HG03064 (cell line): ENCODE results near the gene DLX1.

Experiments used
- ATAC-seq: cut with Tn5 transposase; IDR thresholded peaks from one replicate; pipeline ENCODE4 v1.9.1; 2021; ENCODE audit warnings: low read depth; ENCODE audit not compliant: unreplicated experiment

Gene DLX1

GRCh38 chr2:172086241-172087206 lies 1.2 kb downstream of the DLX1 start:
- no peak for ATAC-seq

GRCh38 chr2:172087207-172087779 lies 2.0 kb downstream of the DLX1 start:
- ATAC-seq = no peak

- ATAC-seq = no peak
Measured at GRCh38 chr2:172087780-172088244, 2.5 kb downstream of the DLX1 start.

DNA sequence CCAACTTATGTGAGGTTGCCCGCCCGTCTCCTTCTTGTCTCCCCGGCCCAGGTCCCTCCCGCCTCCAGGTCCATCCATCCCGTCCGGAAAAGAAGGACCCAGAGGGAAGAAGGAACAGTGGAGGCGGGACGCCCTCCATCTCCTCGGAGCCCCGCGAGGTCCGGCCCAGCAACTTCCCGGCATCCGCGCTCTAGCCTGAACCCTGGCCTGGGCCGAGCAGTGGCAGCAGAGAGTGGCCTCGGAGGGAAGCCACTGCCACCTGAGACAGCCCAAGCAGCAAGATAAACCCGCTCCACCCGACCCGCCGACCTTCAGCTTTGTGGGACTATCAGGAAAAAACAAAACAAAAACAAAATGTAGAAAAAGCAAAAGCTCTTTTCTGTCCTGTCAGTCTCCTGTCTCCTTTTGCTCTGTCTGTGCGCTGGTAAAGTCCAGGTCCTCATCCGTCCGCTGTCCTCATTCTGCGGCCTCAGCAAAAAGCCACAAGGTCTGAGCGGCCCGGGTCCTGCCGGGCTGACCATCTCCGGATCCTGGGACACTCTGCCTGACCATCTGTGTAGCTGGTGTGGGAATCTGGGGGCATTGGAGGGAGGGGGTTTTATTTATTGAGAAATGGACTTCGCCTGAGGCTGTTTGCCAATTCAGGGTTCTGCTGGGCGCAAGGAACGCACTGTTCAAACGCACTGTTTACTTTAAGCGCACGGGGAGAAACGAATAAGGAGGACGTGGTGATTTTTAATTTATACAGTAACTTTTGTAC lies 3.1 kb downstream of the DLX1 start:
- no peak for ATAC-seq

DNA sequence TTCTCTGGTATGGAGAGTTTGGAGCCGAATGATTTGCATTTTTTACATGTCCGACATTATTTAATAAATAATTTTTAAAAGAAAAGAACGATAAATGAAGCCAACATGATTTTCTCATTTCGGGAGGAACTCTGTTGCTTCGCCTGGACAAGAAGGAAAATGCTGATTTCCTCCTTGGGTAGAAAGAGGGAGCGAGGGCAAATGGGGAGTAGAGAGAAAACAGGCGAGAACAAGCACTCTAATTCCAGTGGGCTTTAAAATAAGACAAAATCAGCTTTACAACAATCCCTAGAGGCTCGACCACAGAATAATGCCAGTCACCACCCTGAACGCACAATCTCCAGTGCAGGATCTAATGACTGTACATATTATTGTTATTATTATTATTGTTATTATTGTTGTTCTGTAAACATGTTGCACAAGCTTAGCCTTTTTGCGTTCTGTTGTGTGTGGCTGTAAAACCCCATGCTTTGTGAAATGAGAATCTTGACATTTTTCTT lies 3.7 kb downstream of the DLX1 start:
- no peak for ATAC-seq

GRCh38 chr2:172089633-172090032 lies 4.3 kb downstream of the DLX1 start:
- no peak for ATAC-seq

GRCh38 chr2:172090044-172090961 lies 5.0 kb downstream of the DLX1 start:
- no peak for ATAC-seq

GRCh38 chr2:172091000-172091641 lies 5.8 kb downstream of the DLX1 start:
- ATAC-seq = no peak

DNA sequence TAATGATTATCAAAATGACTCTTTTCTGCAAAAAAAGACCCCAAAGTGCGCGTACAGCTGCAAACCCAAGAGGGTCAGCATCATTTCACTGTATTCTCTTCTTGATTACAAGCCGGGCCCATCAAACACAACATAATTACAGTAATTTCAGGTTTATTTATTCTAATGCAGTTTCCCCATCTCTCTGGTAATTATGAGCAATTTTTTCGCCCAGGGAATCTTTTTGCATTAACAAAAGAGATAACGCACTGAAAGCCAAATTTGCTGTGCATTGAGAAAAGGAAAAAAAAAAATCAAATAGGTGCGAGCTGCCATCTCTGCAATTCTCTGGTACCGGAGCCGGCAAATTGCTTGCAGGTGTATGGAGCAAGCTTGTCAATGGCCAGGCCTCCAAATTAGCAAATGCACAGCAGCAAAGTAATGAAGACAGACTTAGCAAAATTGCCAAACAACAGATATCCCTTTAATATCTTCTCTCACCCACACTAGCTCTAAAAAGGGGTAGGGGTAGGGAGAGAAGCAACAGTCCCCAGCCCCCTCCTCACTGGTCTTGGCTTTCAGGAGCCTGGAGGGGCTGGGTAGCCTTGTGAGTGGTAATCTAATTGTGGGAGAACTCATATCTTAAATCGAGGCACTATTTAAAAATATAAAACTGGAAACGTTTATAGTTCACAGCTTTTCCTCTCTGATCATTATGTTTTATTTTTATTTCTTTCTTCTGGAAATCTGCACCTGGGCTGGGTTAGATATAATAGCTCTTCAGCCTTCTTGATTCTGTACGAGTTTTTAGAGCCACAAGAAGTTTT lies 6.7 kb downstream of the DLX1 start:
- no peak for ATAC-seq

DNA sequence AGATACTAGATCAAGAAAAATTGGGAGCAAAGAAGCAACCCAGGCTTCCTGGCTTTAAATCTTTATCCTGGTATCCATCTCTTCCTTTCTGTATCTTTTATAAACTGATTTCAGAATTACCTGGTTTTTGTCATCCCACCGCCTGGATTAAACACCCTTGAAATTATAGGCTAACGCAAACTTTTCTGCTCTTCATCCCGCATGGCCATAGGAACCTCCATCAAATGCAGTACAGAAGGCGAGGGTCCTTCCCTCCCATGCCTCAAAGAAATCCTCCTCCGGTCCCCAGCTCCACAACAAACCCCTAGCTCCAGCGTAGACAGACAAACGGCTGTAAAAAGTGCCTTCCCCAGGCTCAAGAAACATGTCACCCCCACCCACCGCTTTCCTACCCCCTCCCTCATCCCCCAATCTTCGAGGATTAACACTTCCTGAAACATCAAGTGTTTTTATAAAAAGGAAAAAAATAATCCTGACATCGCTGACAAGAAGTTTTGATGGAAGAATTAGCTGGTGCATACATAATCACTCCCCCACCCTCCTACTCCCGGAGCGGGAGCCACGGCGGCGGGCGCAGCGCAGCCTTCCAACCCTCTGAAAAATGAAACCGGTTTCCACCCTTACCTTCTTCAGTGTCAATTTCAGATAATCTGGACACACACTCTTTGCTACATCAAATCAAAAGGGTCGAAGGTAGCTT lies 7.6 kb downstream of the DLX1 start:
- no peak for ATAC-seq

DNA sequence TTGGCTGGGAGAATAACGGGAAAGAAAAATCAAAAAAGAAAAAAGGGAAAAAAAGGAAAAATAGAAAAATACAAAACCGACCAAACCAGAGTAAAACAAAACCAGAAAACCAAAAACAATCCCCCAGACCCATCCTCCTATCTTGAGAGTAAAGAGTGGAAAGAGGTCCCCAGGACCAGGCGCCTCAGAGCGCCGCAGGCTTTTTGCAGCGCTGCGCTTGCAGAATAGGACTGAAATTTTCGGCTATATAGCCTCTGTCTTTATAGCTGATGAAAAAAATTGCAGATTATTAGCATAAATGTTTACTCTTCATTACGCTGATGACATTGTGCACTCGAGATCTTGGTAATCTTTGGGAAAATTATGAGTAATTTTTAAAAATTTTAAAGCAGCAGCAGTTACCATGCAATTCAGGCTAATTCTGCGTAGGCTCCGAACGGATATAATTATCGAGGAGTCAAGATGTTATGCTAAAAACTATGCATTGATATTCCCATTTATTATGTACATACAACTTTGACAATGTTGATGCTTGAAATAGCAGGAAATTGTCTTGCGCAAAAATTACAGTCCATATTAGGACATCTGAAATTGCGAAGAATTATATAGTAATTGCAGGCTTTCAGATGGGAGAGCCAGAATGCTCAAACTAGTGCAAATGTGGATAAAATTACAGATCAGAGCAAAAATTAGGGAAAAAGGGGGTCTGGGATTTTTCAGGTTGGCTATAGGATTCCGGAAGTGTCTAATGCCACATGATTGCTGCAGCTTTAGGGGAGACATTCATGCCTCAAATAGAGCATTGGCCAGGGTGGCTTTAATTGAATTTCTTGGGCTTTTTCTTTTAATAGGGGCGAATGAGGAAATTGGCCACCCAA lies 8.3 kb downstream of the DLX1 start:
- ATAC-seq = no peak

DNA sequence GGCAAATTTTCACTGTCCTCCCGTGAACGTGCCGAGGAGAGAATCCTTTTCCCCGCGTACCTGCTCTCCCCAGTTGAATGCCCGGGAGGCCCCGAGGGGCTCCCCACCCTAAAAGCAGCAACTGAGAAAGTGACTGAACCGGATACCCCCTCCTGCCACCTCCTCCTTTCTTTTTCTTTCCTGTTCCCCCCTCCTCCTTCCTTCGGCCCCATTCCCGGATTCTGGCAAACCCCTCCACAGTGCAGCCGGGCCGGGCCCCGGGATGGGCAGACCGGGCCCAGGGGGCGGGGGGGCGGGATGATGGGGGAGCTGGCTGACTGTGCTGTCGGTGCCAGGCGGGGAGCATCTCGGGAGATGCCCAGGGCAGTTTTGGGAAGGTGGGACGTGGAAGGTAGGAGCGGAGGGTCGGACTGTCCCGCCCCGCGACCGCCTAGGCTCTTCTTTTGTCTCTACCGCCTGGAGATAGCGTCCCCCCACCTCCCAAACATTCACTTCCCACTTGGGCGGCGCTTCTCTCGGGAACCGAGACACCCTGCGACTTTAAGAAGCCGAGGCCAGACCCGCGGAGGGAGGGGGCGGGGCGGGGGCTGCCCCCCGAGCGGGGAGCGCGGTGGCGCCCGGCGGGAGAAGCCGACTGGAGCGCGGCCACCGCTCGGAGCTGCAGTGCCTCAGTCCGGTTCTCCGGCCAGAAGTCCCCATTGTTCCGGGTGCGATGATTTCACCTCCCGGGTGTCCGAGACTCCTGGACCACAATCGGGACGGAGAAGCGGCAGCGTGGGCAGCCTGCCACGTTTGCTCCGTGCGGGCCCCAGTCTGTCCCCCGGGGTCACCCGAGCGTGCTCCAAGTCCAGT lies 9.2 kb downstream of the DLX1 start:
- ATAC-seq = no peak

DNA sequence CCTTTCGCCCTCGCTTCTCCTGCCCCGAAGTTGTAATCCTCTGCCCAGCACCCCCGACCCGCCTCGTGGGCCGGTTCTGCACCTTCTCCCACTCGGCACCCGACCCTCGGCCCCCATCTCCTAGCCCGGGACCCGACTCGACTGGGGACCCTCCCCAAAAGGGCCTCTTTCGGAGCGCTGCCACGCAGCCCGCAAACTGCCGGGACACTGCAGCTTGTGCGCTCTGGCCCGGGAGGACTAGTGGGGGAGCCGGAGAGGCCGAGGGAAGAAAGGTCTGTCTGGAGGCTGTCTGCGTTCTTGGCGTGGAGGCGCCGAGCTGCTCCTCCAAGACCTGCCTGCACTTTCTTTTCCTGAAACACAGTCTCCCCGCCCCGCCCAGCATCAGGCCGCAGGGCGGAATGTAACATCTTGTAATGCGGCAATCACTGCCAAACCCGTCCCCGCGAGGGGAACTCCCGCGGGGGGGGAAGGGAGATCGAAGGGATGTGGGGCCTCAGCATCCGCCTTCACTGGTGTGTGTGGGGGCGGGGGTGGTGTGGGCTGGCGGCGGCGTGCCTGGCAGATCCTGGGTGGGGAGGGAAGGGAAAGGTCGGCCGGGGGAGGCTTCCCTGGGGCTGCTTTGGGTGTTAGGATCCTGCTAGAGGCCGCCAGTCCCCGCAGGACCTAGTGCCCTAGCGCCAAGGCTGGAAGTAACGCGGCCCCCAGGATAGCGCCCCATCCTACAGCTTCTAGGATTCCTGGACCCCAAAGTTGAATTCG lies 10.0 kb downstream of the DLX1 start:
- no peak for ATAC-seq

GRCh38 chr2:172095905-172096625 lies 10.8 kb downstream of the DLX1 start:
- no peak for ATAC-seq
